Muscle of leg (tissue), 11 donors: ENCODE results near the gene ARPC5. TPM values are rescaled to one million over a fixed set of nuclear protein-coding genes. Genes with fewer than 3 reads are reported as not detected.

Experiments
- DNase-seq: peaks from one replicate; pipeline ENCODE4 v3.0.0; 2013
- H3K27ac ChIP-seq: one replicate; pipeline ENCODE4 v1.5.1; 2013; ENCODE audit warnings: mild to moderate bottlenecking, low read length, control low read depth
- H3K27me3 ChIP-seq: one replicate; pipeline ENCODE4 v1.6.1; 2013; ENCODE audit warnings: low read length; ENCODE audit not compliant: control insufficient read depth, insufficient read depth
- H3K36me3 ChIP-seq: one replicate; pipeline ENCODE4 v1.6.1; 2013; ENCODE audit warnings: low read length; ENCODE audit not compliant: control insufficient read depth, insufficient read depth
- H3K4me1 ChIP-seq: one replicate; pipeline ENCODE4 v1.6.1; 2013; ENCODE audit warnings: low read length; ENCODE audit not compliant: control insufficient read depth, insufficient read depth
- H3K4me3 ChIP-seq: one replicate; pipeline ENCODE4 v1.5.1; 2013; ENCODE audit warnings: low read length, control low read depth
- H3K9me3 ChIP-seq: replicated peaks from 2 replicates; pipeline ENCODE4 v1.6.1; 2013; ENCODE audit warnings: low read depth, low read length; ENCODE audit not compliant: control insufficient read depth
- WGBS: methylation state at CpG from one replicate; pipeline ENCODE4 v1.1.5; 2013; ENCODE audit warnings: missing lambda C conversion rate; ENCODE audit not compliant: insufficient coverage; 5-methylcytosine and 5-hydroxymethylcytosine counted together
- polyA plus RNA-seq, 8 donors: library from polyadenylated mRNA; unstranded; fragments of 120-200 nt; gene quantifications; one replicate each; pipeline versions ENCODE4 v1.2.1 to v1.2.3, GENCODE V29; 2013; ENCODE audit warnings: inconsistent platforms in 1 of 8, low replicate concordance in 1 of 8; ENCODE audit not compliant: insufficient read length in 8 of 8, insufficient read depth in 1 of 8
- total RNA-seq: library from RNA; stranded (reverse); fragments of 120-200 nt; gene quantifications from one replicate; pipeline ENCODE4 v1.2.4, GENCODE V29; 2013

Gene ARPC5
- total and polyA plus RNA-seq, 9 donors = 81.4 to 116 (median 96.7) TPM

DNA sequence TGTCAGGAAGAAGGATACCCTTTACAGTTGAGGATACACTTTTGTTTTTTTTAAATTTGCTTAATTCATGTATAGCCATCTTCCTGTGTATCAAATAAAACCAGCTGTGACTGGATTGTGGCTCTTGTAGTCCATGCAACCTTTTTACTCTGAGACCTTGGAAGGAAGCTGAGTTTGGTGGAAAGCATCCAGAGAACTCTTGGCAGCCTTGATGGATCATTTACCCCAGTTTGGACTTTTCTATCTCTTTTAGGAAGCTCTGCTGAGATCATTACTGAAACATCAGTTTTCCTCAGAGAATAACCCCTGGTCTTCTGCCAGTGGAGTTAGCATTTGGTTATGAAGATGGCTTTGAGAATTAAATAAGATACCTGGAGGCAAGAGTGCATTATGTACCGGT is 38.8 kb upstream of the ARPC5 start:
- WGBS = no CpG with 5 or more reads among the region's 1 CpG
- Histone ChIP-seq H3K27ac (peak overlapping the region; percentile 36), H3K4me1 (peaks cover 8% of the 10 kb centered on the region), H3K27me3 (no peaks in the 10 kb centered on the region), H3K36me3 (no peaks in the 10 kb centered on the region), H3K9me3 (peaks cover 4% of the 10 kb centered on the region), H3K4me3 (no peak overlapping the region)
- peak; percentile 99 for DNase-seq

DNA sequence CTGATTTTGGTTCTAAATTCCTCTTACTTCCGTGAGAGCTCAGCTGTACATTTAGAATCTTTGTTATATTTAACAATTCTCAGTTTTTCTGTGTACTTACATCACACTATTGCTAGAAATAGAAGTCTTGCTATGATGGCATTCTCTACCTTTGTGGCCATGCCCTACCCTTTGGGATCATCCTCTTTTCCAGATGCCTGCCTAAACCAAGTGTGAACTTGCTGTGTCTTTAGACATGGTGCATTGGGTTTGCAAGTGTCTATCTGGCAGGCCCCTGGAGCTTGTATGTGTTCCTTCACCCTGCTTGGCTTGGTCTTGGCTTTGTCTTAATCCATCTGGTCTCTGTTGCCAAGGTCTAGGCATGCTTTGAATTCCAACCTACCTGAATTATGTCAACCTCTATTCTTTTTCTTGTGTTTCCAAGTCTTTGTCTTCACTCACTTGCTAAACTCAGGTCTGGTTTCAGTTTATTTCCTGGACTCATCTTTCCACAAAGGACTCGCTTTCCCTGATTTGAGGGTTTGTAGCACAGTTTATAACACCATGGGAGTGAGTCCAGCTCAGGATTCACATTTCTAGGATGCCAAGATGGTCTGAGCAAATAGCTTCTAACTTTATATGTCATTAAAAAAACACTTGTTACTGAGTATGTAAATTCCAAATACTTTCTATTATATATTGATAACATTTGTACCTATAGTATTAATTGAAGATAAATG is 38.2 kb upstream of the ARPC5 start:
- Histone ChIP-seq H3K4me1 (peaks cover 8% of the 10 kb centered on the region), H3K4me3 (no peak overlapping the region), H3K36me3 (no peaks in the 10 kb centered on the region), H3K9me3 (peaks cover 4% of the 10 kb centered on the region), H3K27ac (peak overlapping the region; percentile 72), H3K27me3 (no peaks in the 10 kb centered on the region)
- DNase-seq = peak; percentile 88
- WGBS = no CpG with 5 or more reads among the region's 2 CpGs

DNA sequence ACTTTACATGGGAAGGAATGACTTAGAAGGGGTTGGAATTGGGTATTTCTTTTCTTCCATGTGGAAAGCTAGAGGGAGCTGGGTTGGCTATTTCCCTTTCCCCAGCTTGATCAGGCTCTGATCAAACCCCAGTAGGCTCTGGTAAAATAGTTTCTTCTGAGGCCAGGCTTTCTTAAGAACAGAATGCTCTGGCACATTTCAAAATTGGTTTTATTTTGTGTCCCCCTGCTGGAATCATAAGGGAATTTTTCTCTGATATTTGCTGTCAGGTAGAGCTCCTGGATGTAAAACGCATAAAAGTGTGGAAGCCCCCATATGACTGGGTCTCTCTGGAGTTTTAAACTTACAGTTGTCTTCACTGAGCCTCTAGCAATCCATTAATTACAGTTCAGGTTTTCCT is 34.6 kb upstream of the ARPC5 start:
- H3K9me3 ChIP-seq = peaks cover 4% of the 10 kb centered on the region
- H3K4me3 ChIP-seq = no peak overlapping the region
- H3K27me3 ChIP-seq = no peaks in the 10 kb centered on the region
- peaks cover 5% of the 10 kb centered on the region for H3K4me1 ChIP-seq
- DNase-seq = no peak
- no CpG with 5 or more reads among the region's 1 CpG for WGBS
- no peak overlapping the region for H3K27ac ChIP-seq
- no peaks in the 10 kb centered on the region for H3K36me3 ChIP-seq

DNA sequence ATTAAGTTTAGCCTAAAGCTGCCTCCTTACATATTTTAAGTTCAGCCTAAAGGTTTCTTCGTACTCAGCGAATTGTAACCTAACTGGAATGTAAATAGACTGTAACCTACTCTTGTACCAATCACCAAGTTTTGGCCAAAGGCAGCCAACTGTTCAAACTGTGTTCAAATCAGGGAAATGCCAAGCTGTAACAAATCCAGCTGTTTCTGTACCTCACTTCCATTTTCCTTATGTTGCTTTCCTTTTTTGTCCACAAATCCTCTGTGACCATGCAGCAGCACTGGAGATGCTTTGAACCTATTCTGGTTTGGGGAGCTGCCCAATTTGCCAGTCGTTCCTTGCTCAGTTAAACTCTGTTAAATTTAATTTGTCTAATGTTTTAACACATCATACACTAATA is 20.8 kb upstream of the ARPC5 start:
- peak; percentile 28 for DNase-seq
- no peak overlapping the region for H3K4me3 ChIP-seq
- H3K9me3 ChIP-seq = no peaks in the 10 kb centered on the region
- no peaks in the 10 kb centered on the region for H3K36me3 ChIP-seq
- H3K27me3 ChIP-seq = no peaks in the 10 kb centered on the region
- WGBS = 83% methylated on average over 2 of the region's 3 CpGs
- no peak overlapping the region for H3K27ac ChIP-seq
- peaks cover 4% of the 10 kb centered on the region for H3K4me1 ChIP-seq

DNA sequence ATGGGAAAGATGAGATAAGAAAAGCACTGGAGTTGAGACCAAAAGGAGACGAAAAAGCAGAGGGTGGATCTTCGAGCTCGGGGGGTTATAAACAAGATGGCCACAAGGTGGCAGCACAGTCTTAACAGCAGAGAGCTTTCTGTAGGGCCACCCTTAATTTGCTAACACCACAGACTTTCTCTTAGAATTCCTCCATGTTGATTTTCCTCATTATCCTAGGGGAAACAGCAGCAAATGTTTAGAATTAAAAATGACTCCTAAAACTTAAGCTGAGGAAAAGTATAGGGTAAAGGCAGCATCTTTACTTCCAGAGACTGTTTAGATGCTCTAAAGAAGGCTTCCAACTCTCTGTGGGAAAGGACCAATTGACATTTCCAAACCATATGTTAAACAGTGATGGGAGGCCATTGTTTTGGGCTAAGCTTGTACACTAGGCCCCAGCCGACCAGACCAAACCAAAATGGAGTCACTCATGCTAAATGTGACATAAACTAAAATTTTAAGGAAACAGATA is 20.0 kb upstream of the ARPC5 start:
- peaks cover 4% of the 10 kb centered on the region for H3K4me1 ChIP-seq
- H3K36me3 ChIP-seq = no peaks in the 10 kb centered on the region
- H3K27ac ChIP-seq = no peak overlapping the region
- no peak overlapping the region for H3K4me3 ChIP-seq
- peak; percentile 92 for DNase-seq
- 0% methylated on average over 1 of the region's 4 CpGs for WGBS
- H3K9me3 ChIP-seq = no peaks in the 10 kb centered on the region
- no peaks in the 10 kb centered on the region for H3K27me3 ChIP-seq

DNA sequence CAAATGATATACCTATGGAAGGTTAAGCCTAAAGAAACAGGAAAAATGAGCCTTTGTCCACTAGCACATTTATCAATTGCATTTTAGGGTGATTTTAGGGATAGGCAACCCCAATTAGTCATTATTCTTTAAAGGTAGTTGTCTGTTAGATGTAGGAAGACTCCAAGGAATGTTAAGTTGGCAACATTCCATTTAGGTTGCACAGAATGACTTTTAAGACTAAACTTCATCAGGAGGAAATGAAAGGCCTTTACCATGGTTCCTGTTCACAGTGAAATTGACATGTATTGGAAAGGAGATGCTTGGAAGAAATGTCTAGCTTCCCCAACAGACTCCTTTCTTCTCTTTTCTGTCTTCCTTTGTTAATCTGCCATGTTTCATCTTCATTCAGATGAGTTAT is 19.1 kb upstream of the ARPC5 start:
- no peaks in the 10 kb centered on the region for H3K36me3 ChIP-seq
- no peaks in the 10 kb centered on the region for H3K27me3 ChIP-seq
- no peak for DNase-seq
- no peak overlapping the region for H3K27ac ChIP-seq
- H3K4me3 ChIP-seq = no peak overlapping the region
- H3K4me1 ChIP-seq = peaks cover 4% of the 10 kb centered on the region
- no peaks in the 10 kb centered on the region for H3K9me3 ChIP-seq

DNA sequence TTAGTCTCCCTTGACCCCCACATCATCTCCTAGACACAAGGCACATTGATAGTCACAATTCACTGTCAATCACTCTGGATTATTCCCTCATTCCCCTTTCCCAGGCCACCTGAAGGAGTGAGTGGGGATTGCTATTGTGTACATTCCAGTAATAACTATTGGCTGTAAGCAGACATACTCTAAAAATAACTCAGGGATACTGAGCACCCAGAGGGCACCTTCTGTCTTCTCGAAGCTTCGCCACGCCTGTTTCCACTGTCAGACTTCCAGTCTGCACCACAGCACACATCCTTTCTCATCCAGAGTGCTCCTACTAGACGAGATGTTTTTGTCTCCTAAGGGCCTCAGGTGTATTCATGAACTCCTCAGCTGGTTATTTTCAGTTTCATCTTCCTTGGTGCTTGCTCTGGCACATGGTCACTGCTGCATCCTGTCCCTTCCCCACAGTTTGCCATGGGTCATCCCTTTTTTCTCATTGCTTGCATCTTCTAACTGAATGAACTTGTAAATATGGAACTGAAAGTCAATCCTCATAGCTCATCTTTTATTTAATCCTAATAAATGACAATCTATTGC is 18.4 kb upstream of the ARPC5 start:
- 87% methylated on average over 4 of the region's 4 CpGs for WGBS
- Histone ChIP-seq H3K27ac (no peak overlapping the region), H3K9me3 (no peaks in the 10 kb centered on the region), H3K27me3 (no peaks in the 10 kb centered on the region), H3K4me1 (peaks cover 4% of the 10 kb centered on the region), H3K4me3 (no peak overlapping the region), H3K36me3 (no peaks in the 10 kb centered on the region)
- no peak for DNase-seq

DNA sequence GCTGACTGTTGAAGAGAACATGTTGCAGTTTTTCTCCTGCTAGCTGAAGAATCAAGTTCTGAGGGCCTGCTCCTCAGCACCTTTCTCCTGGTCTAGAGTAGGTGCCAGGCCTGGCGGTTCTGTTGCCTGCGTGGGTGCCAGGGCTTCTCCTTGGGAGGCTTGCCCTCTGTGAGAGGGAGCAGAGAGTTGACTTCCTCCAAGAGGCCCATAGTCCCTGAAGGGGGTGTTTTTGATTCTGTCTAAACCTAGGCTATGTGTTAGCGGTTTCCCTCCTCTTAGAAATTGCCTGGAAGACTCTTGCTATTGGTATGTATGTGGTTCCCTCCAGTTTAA is 17.8 kb upstream of the ARPC5 start:
- Histone ChIP-seq H3K9me3 (no peaks in the 10 kb centered on the region), H3K36me3 (no peaks in the 10 kb centered on the region), H3K27ac (no peak overlapping the region), H3K27me3 (no peaks in the 10 kb centered on the region), H3K4me1 (peaks cover 4% of the 10 kb centered on the region), H3K4me3 (no peak overlapping the region)
- no peak for DNase-seq
- no CpG with 5 or more reads among the region's 3 CpGs for WGBS

DNA sequence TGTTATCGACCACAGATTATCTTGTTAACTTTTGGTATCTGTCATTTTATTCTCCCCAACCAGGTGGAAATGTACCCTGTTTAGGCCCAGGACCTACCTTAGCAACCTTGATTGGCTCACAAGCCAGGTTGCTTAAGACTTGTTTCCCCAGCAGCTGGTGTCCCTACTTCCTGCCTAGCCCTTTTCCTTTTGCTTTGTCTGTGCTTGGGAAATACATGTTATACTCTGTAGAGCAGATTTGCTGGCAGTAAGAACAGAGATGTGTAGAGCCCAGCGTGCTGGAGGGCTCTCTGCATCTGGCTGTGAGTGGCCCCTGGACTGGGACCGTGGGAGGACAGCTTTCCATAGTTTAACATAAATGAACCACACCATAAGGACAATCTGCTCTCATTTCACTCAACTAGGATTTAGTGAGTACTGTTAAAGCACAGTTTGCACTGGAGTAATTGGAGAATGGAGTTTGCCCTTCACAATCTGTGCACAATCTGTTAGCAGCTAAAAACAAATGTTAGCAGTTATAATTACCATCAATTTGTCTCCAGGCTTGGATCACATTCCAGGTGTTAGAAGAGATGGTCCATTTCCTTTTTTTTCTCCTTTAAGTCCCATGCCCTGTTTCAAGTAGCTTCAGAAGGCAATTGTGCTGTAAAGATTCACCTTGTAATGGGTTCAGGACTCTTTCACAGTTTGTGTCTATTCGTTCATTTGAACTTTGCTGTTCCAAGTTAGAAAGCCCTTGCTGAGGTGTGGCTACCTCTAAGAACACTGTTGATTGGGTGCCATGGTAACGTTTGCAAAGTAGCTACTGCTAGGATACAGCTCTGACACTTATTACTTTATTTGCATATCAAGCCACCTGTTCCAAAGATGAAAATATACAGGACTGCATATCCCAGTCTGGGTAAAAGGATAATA is 17.2 kb upstream of the ARPC5 start, which contains the start of gene APOBEC4:
Gene APOBEC4, minus strand, starts transcription at position 770 of the 915 bp plus-strand sequence. CDS start 4,535 bp downstream, outside the sequence.
- WGBS = no CpG with 5 or more reads among the region's 5 CpGs
- Histone ChIP-seq H3K4me3 (no peak within 1 kb of the TSS), H3K9me3 (no peaks in the 10 kb centered on the region), H3K36me3 (no peaks in the 10 kb centered on the region), H3K4me1 (peaks cover 4% of the 10 kb centered on the region), H3K27me3 (no peaks in the 10 kb centered on the region), H3K27ac (no peak within 1 kb of the TSS)
- DNase-seq = no peak

DNA sequence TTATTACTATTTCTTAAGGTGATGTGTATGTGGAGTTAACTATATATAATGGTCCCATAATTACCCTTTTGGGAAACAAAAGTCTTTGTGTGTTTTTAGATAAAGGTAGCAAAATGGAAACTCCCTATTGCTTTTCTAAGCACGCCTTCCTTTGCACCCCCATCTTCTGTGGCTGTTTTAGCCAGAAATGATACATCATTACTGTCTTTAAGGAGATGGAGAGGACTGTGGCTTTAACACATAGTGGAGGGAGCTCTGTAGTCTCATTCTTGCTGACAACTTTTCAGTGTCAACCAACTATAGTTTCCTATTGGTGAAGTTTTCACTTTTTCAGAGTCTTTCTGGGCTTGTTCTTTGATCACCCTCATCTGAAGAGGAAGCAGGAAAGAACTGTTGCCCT is 16.5 kb upstream of the ARPC5 start:
- H3K27me3 ChIP-seq = no peaks in the 10 kb centered on the region
- H3K9me3 ChIP-seq = no peaks in the 10 kb centered on the region
- no peak overlapping the region for H3K27ac ChIP-seq
- H3K4me1 ChIP-seq = peaks cover 4% of the 10 kb centered on the region
- no peak for DNase-seq
- no CpG with 5 or more reads among the region's 1 CpG for WGBS
- H3K4me3 ChIP-seq = no peak overlapping the region
- H3K36me3 ChIP-seq = no peaks in the 10 kb centered on the region
